ENCODE results near the gene CEP41.

DNA sequence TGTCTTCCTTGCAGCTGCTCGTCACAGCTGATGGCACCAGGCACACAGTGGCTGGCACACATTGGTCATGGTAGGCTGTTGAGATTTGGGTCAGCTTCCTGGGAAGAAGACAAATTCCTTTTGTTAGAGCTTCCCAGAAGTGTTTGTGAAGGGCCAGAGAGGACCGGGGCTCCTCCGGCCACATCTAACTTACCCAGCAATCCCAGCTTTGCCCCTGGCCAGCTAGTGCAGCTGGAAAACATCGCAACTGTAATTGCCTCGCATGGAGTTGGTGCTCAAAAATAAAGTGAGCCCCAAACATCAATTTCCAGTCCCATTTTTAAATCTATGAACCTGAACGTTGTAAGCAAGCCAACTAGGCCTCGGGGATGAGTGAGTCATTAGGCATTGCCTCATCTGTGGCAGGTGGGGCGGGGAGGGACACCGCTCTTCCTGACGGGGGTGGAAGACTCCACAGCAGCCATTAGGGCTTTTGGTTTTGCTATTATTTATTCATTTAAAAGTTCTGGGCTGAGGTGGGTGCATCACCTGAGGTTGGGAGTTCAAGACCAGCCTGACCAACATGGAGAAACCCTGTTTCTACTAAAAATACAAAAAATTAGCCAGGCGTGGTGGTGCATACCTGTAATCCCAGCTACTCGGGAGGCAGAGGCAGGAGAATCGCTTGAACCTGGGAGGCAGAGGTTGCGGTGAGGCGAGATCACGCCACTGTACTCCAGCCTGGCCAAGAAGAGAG lies 83.8 kb downstream of the CEP41 start:
- TF ChIP-seq, protein P1, sequence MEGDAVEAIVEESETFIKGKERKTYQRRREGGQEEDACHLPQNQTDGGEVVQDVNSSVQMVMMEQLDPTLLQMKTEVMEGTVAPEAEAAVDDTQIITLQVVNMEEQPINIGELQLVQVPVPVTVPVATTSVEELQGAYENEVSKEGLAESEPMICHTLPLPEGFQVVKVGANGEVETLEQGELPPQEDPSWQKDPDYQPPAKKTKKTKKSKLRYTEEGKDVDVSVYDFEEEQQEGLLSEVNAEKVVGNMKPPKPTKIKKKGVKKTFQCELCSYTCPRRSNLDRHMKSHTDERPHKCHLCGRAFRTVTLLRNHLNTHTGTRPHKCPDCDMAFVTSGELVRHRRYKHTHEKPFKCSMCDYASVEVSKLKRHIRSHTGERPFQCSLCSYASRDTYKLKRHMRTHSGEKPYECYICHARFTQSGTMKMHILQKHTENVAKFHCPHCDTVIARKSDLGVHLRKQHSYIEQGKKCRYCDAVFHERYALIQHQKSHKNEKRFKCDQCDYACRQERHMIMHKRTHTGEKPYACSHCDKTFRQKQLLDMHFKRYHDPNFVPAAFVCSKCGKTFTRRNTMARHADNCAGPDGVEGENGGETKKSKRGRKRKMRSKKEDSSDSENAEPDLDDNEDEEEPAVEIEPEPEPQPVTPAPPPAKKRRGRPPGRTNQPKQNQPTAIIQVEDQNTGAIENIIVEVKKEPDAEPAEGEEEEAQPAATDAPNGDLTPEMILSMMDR (conservative IDR thresholded peaks at IDR 0.05): no peak
- TF ChIP-seq ZFX (IDR thresholded peaks at IDR 0.05): no peak
